Erythroblast (primary cell): ENCODE data around the gene AOAH.

Experiments used
- GATA1 ChIP-seq: IDR thresholded peaks from 2 replicates; pipeline ENCODE4 v1.6.1; 2011; ENCODE audit warnings: low read depth, mild to moderate bottlenecking, control low read depth, low read length, moderate library complexity
- POLR2A ChIP-seq: IDR thresholded peaks from 2 replicates; pipeline ENCODE4 v1.6.1; 2011; ENCODE audit warnings: mild to moderate bottlenecking, low read length

DNA sequence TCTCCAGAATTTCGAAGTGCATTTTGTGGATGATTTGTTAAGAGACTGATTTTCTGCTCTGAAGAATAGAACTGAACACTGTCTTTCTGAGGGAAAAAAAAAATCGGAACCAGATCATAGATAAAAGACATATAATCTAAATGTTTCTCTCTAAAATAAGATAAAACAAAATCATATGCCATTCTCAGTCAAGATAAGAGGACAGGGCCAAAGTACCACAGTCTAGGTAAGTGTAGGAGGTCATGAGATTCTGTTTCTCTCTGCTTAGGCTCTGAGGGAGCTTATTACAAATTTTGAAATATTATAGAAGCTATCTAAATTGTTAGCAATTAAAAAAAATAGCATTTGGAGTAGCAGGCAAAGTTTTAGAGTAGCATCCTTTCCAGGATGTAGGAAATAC, 702 bp upstream of the AOAH start:
- TF ChIP-seq POLR2A, result no peak
- TF ChIP-seq GATA1, result no peak
